OCI-LY7 (cell line): ENCODE results near the gene MINDY4. TPM values are rescaled to one million over a fixed set of nuclear protein-coding genes. Genes with fewer than 3 reads are reported as not detected.

Experiments
- BruUV-seq: library from RNA; stranded (reverse); fragments of 400-500 nt; replicated peaks from 2 replicates; lab custom pipeline; 2021; lab: Mats Ljungman, UMichigan
- CTCF ChIA-PET: fragments of 300-600 bp; sonication (Branson Sonifier 250); formaldehyde crosslinking; loops from one replicate; lab custom pipeline; 2022; ENCODE audit warnings: antibody characterized with exemption; ENCODE audit not compliant: unreplicated experiment; lab: Charles Lee
- POLR2A ChIA-PET: fragments of 300-600 bp; sonication (Branson Sonifier 250); formaldehyde crosslinking; loops from one replicate; lab custom pipeline; 2022; ENCODE audit warnings: antibody characterized with exemption; lab: Charles Lee
- DNase-seq: peaks from one replicate; pipeline ENCODE4 v3.0.0-alpha.2; 2015; ENCODE audit warnings: low spot score
- H2AFZ ChIP-seq: fragments of 200-600 bp; sonication (generic), shearing (Covaris generic); 2 replicates; pipeline ENCODE4 v1.6.1; 2014; ENCODE audit warnings: mild to moderate bottlenecking, antibody characterized with exemption, low read length, moderate library complexity
- H3K27ac ChIP-seq: fragments of 200-600 bp; sonication (generic); 2 replicates; pipeline ENCODE4 v1.5.1; 2014; ENCODE audit warnings: mixed run types, low read depth, mild to moderate bottlenecking, moderate library complexity, low read length, inconsistent platforms; ENCODE audit not compliant: poor library complexity, severe bottlenecking
- H3K36me3 ChIP-seq: fragments of 200-600 bp; sonication (generic); 2 replicates; pipeline ENCODE4 v1.6.1; 2014; ENCODE audit warnings: mild to moderate bottlenecking, antibody characterized with exemption, low read length, moderate library complexity, mixed read lengths; ENCODE audit not compliant: insufficient read depth
- H3K4me1 ChIP-seq: fragments of 200-600 bp; sonication (generic); 2 replicates; pipeline ENCODE4 v1.5.1; 2014; ENCODE audit warnings: mild to moderate bottlenecking, low read length; ENCODE audit not compliant: insufficient read depth, poor library complexity, severe bottlenecking
- H3K4me2 ChIP-seq: fragments of 200-600 bp; sonication (generic); 2 replicates; pipeline ENCODE4 v1.6.1; 2014; ENCODE audit warnings: mild to moderate bottlenecking, low read length
- H3K4me3 ChIP-seq: fragments of 200-600 bp; sonication (generic); 2 replicates; pipeline ENCODE4 v1.5.1; 2014; ENCODE audit warnings: mild to moderate bottlenecking, low read depth, low read length; ENCODE audit not compliant: poor library complexity, severe bottlenecking
- H3K79me2 ChIP-seq: fragments of 200-600 bp; sonication (generic); 2 replicates; pipeline ENCODE4 v1.6.1; 2016; ENCODE audit warnings: low read depth, mild to moderate bottlenecking, low read length, moderate library complexity, mixed read lengths; ENCODE audit not compliant: insufficient read depth
- H3K9me2 ChIP-seq: fragments of 200-600 bp; sonication (generic); 2 replicates; pipeline ENCODE4 v1.6.1; 2016; ENCODE audit warnings: mild to moderate bottlenecking, low read length, mixed read lengths; ENCODE audit not compliant: insufficient read depth
- H3K9me3 ChIP-seq: fragments of 200-600 bp; sonication (generic); 2 replicates; pipeline ENCODE4 v1.6.1; 2014; ENCODE audit warnings: mild to moderate bottlenecking, mixed run types, low read length, mixed read lengths
- H4K20me1 ChIP-seq: fragments of 200-600 bp; sonication (generic); 2 replicates; pipeline ENCODE4 v1.6.1; 2014; ENCODE audit warnings: mild to moderate bottlenecking, antibody characterized with exemption, low read length, moderate library complexity, mixed read lengths; ENCODE audit not compliant: insufficient read depth
- EZH2phosphoT487 ChIP-seq: fragments of 200-600 bp; sonication (generic); IDR thresholded peaks from 2 replicates; pipeline ENCODE4 v1.6.1; 2018; ENCODE audit warnings: low read depth, borderline replicate concordance, mild to moderate bottlenecking, mixed run types, antibody characterized with exemption, low read length, moderate library complexity, mixed read lengths
- intact Hi-C: fragments of 100-400 bp; cut with micrococcal nuclease; formaldehyde crosslinking; loops from one replicate; pipeline ENCODE4 v1.10.0; 2022; ENCODE audit not compliant: unreplicated experiment
- total RNA-seq, 2 experiments: library from RNA; depleted of rRNA in 1 of 2; stranded (reverse); fragments of >200 nt in 1 of 2; shearing (Covaris generic) in 1 of 2; gene quantifications; 2 replicates each; pipeline ENCODE4 v1.2.3, GENCODE V29; 2014 to 2022
- TF ChIP-seq, protein P1 (sequence below): fragments of 200-600 bp; sonication (generic); conservative IDR thresholded peaks from 2 replicates; pipeline ENCODE4 v1.5.1; 2014; ENCODE audit warnings: mild to moderate bottlenecking, antibody characterized with exemption, low read length, moderate library complexity, mixed read lengths

MINDY4 gene
- total RNA-seq, 2 experiments from 2014 or later: 0.86 TPM; not detected in 1

DNA sequence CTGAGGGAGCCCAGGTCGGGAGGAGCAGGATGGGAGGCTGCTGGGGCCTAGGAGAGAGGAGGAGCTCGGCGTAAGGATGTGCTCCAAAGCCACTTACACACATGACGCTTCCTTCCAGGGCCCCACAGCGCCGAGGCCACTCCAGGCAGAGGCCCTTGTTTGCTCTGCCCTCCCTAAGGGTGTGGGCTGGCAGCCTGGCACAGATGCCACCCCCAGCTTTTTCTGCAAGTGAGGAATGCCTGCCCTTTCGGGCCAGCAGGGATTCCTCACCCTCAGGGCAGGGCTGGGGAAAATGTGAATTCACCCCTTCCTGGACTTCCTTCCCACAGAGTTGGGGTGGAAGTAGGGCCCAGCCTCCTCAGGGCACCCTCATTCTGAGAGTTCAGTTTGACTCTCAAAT, 134.8 kb downstream of the MINDY4 start:
- POLR2A ChIA-PET: no interaction called here
- CTCF ChIA-PET: no interaction called here
- no peak overlapping the region for H3K4me2 ChIP-seq

DNA sequence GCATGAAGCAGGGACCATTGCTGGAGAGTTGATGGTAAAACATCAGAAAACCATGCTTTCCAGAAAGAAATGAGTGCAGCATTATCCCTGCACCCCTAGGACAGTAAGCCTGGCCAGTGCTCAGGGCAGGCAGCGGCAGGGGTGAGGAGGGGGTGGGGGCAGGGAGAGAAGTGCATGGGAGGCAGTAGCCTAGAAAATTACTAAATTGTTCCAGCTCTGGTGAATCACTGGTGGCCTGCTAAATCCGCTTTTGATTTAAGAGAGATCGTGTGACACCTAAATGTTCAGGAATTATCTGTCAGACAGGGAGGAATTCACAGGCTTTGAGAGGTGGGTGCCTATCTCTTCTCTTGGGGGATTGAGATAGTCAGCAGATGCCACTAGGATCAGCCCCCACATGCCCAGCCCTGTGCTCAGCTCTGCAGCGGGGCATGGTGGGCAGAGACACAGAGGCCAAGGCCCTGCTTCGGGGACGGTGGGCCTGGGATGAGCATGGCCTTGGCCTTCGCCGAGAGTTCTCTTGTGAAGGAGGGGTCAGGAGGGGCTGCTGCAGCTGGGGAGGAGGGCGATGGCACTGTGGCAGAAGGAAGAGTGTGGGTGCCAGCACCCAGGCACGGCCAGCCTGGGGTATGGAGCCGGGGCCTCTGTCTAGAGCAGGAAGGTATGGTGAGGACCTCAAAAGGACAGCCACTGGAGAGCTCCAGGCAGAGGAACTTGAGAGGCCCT, 135.5 kb downstream of the MINDY4 start:
- TF ChIP-seq EZH2phosphoT487: no peak
- TF ChIP-seq, protein P1, sequence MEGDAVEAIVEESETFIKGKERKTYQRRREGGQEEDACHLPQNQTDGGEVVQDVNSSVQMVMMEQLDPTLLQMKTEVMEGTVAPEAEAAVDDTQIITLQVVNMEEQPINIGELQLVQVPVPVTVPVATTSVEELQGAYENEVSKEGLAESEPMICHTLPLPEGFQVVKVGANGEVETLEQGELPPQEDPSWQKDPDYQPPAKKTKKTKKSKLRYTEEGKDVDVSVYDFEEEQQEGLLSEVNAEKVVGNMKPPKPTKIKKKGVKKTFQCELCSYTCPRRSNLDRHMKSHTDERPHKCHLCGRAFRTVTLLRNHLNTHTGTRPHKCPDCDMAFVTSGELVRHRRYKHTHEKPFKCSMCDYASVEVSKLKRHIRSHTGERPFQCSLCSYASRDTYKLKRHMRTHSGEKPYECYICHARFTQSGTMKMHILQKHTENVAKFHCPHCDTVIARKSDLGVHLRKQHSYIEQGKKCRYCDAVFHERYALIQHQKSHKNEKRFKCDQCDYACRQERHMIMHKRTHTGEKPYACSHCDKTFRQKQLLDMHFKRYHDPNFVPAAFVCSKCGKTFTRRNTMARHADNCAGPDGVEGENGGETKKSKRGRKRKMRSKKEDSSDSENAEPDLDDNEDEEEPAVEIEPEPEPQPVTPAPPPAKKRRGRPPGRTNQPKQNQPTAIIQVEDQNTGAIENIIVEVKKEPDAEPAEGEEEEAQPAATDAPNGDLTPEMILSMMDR: no peak
- POLR2A ChIA-PET: no interaction called here
- Histone ChIP-seq H3K9me3 (no peaks in the 10 kb centered on the region), H2AFZ (no peak overlapping the region), H3K27ac (no peak overlapping the region), H3K4me3 (no peak overlapping the region), H3K4me1 (no peaks in the 10 kb centered on the region), H4K20me1 (no peaks in the 10 kb centered on the region), H3K79me2 (no peaks in the 10 kb centered on the region), H3K9me2 (no peaks in the 10 kb centered on the region), H3K4me2 (no peak overlapping the region), H3K36me3 (no peaks in the 10 kb centered on the region)
- no TSS peak for BruUV-seq
- intact Hi-C loops: no loop called here
- DNase-seq: no peak
- CTCF ChIA-PET: no interaction called here

More for the DNA sequence above, 134.8 kb downstream of the MINDY4 start:
- no peak overlapping the region for H3K4me3 ChIP-seq
- no TSS peak for BruUV-seq
- H2AFZ ChIP-seq: no peak overlapping the region
- H3K79me2 ChIP-seq: no peaks in the 10 kb centered on the region
- no peaks in the 10 kb centered on the region for H3K9me3 ChIP-seq
- DNase-seq: no peak
- no peaks in the 10 kb centered on the region for H4K20me1 ChIP-seq
- intact Hi-C loops: no loop called here
- TF ChIP-seq, protein P1: no peak
- no peak for TF ChIP-seq EZH2phosphoT487
- H3K9me2 ChIP-seq: no peaks in the 10 kb centered on the region
- H3K4me1 ChIP-seq: no peaks in the 10 kb centered on the region
- H3K27ac ChIP-seq: no peak overlapping the region
- H3K36me3 ChIP-seq: no peaks in the 10 kb centered on the region

DNA sequence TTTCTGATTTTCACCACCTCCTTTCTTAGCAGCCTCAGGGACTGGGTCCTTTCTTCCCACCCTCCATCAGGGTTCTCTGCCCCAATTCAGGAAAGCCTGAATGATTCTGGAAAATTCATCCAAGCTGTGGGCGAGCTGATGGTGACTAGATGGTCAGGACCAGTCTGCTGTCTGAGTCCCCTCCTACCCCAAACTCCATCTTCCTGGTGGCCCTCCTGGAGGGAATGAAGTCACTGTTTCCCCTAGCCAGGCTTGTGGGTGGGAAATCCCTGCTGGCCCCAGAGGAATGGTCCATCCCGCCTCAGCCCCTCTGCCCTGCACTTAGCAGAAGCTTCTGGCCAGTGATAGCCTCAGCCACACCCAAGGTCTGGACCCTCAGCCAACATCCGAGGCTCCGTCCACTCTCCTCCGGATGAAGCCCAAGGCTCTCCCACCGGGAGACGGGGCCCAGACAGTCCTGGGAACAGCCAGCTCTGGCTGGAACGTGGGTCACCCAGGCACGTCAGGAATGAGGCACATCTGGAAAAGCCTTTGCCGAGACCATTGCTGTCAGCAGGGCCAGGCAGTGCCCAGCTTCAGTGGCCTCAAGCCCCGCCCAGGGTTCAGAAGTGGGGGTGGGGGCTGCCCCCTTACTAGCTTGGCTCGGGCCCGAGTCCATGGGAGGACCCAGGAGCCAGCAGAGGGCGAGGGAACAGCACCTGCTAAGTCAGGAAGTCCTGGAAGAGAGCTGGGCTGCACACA, 136.5 kb downstream of the MINDY4 start:
- Histone ChIP-seq H3K4me3 (no peak overlapping the region), H3K4me2 (no peak overlapping the region), H3K9me2 (no peaks in the 10 kb centered on the region), H3K27ac (no peak overlapping the region), H3K4me1 (no peaks in the 10 kb centered on the region), H2AFZ (no peak overlapping the region), H3K79me2 (no peaks in the 10 kb centered on the region), H4K20me1 (no peaks in the 10 kb centered on the region), H3K36me3 (no peaks in the 10 kb centered on the region), H3K9me3 (no peaks in the 10 kb centered on the region)
- no TSS peak for BruUV-seq
- intact Hi-C loops: loop anchor here (1.0 kb wide), 1 partner anchor 107 kb away; no protein-coding TSS in a partner anchor
- no peak for DNase-seq
- ChIA-PET POLR2A (no interaction called here), CTCF (no interaction called here)
- TF ChIP-seq, protein P1: no peak
- no peak for TF ChIP-seq EZH2phosphoT487
